ACC112 (cell line): Measurements from ENCODE around the gene RPTOR.

ENCODE experiments used
- H2AFZ ChIP-seq: fragments of 200-600 bp; sonication (generic); one replicate; pipeline ENCODE4 v1.6.0; 2017; ENCODE audit warnings: antibody characterized with exemption, low read length; ENCODE audit not compliant: unreplicated experiment
- H3K27ac ChIP-seq: fragments of 200-600 bp; sonication (generic); 2 replicates; pipeline ENCODE4 v1.5.1; 2014; ENCODE audit warnings: low read depth, mild to moderate bottlenecking, antibody characterized with exemption, low read length, moderate library complexity
- H3K27me3 ChIP-seq: fragments of 200-600 bp; sonication (generic); 2 replicates; pipeline ENCODE4 v1.6.1; 2014; ENCODE audit warnings: mild to moderate bottlenecking, antibody characterized with exemption, low read length, moderate library complexity, mixed read lengths; ENCODE audit not compliant: insufficient read depth
- H3K36me3 ChIP-seq: fragments of 200-600 bp; sonication (generic); 2 replicates; pipeline ENCODE4 v1.6.1; 2016; ENCODE audit warnings: mild to moderate bottlenecking, antibody characterized with exemption, low read length, moderate library complexity, mixed read lengths; ENCODE audit not compliant: insufficient read depth
- H3K4me1 ChIP-seq: fragments of 200-600 bp; sonication (generic); one replicate; pipeline ENCODE4 v1.6.1; 2016; ENCODE audit warnings: low read length, mixed read lengths; ENCODE audit not compliant: insufficient read depth, unreplicated experiment, control insufficient read depth
- H3K4me3 ChIP-seq: fragments of 200-600 bp; sonication (generic); 2 replicates; pipeline ENCODE4 v1.5.1; 2014; ENCODE audit warnings: mild to moderate bottlenecking, low read depth, low read length
- H3K79me2 ChIP-seq: fragments of 200-600 bp; sonication (generic); one replicate; pipeline ENCODE4 v1.6.0; 2016; ENCODE audit warnings: low read length; ENCODE audit not compliant: control insufficient read depth, unreplicated experiment, insufficient read depth

RPTOR gene

GRCh38 chr17:80774643-80775281 lies 230.1 kb downstream of the RPTOR start:
- H3K4me3 ChIP-seq = no peak overlapping the region
- H2AFZ ChIP-seq = no peak overlapping the region
- H3K79me2 ChIP-seq = no peaks in the 10 kb centered on the region
- 0 out of 2 replicates have a peak, but pooled peaks cover 3% of the 10 kb centered on the region for H3K36me3 ChIP-seq
- no peak overlapping the region for H3K27ac ChIP-seq
- no peaks in the 10 kb centered on the region for H3K27me3 ChIP-seq
- H3K4me1 ChIP-seq = peaks cover 4% of the 10 kb centered on the region

DNA sequence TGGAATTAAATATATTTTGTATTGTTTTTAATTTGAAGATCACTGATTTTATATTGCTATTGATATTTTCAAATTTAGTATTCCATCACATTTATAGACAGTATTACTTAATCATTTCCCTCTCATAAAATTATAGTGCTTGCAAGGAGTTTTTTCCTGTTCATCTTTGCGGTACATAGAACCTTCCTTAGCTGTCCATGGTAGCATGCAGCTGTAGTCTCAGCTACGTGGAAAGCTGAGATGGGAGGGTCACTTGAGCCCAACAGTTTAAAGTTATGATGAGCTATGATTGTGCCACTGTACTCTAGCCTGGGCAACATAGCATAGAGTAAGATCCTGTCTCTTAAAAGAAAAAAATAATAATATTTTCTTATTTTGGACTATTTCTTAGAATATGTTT lies 231.2 kb downstream of the RPTOR start:
- H2AFZ ChIP-seq = no peak overlapping the region
- peaks cover 15% of the 10 kb centered on the region for H3K4me1 ChIP-seq
- H3K36me3 ChIP-seq = 0 out of 2 replicates have a peak, but pooled peaks cover 3% of the 10 kb centered on the region

DNA sequence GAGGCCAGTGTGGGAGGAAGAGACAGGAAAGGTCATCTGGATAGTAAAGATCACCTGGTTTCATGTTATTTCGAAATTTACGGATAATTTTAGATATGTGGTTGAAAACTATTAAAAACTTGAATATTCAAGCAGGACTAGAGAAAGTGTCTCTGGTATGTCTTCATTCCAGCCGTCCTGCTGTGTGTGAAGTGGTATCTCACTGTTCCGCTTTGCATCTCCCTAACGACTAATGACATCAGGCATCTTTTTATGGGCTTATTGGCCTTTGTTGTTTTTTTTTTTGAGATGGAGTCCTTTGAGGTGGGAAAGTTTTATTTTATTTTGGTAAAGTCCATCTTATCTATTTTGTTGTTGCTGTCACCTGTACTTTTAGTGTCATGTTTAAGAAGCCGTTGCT lies 232.6 kb downstream of the RPTOR start:
- H3K27ac ChIP-seq = no peak overlapping the region

More for the DNA sequence above, 231.2 kb downstream of the RPTOR start:
- H3K4me3 ChIP-seq = no peak overlapping the region
- H3K79me2 ChIP-seq = no peaks in the 10 kb centered on the region
- no peaks in the 10 kb centered on the region for H3K27me3 ChIP-seq
- H3K27ac ChIP-seq = no peak overlapping the region

GRCh38 chr17:80778716-80779115 lies 234.1 kb downstream of the RPTOR start:
- Histone ChIP-seq H2AFZ (no peak overlapping the region), H3K27me3 (no peaks in the 10 kb centered on the region), H3K79me2 (peaks cover 4% of the 10 kb centered on the region), H3K27ac (no peak overlapping the region), H3K4me3 (no peak overlapping the region), H3K4me1 (peaks cover 27% of the 10 kb centered on the region), H3K36me3 (0 out of 2 replicates have a peak, but pooled peaks cover 3% of the 10 kb centered on the region)

More for the DNA sequence above, 232.6 kb downstream of the RPTOR start:
- no peak overlapping the region for H3K4me3 ChIP-seq
- peaks cover 19% of the 10 kb centered on the region for H3K4me1 ChIP-seq
- no peak overlapping the region for H2AFZ ChIP-seq
- peaks cover 4% of the 10 kb centered on the region for H3K79me2 ChIP-seq
- no peaks in the 10 kb centered on the region for H3K27me3 ChIP-seq
- 0 out of 2 replicates have a peak, but pooled peaks cover 3% of the 10 kb centered on the region for H3K36me3 ChIP-seq

DNA sequence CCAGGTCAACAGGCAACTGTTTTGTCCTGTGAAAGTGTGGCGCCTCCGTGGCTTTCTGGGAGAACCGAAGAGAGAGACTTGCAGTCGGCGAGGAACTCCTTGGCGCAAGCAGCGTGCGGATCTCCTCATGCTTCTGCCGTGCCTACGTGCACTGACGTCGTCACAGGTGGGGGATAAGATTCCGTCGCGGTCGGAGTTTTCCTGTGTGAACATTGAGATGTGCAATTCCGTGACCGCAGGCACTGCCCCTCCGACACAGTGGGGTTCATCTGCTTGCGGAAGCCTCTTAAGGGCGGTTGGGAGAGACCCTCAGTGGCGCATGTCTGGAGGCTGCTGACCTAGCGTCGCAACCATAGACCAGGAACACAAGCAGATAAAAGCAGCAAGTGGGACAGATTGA lies 234.7 kb downstream of the RPTOR start:
- Histone ChIP-seq H2AFZ (no peak overlapping the region), H3K36me3 (0 out of 2 replicates have a peak, but pooled peaks cover 3% of the 10 kb centered on the region), H3K27ac (peak overlapping the region; percentile 75; the same call in 1 of the 2 replicates), H3K4me1 (peaks cover 27% of the 10 kb centered on the region), H3K79me2 (peaks cover 4% of the 10 kb centered on the region), H3K27me3 (no peaks in the 10 kb centered on the region), H3K4me3 (no peak overlapping the region)

- H3K4me1 ChIP-seq = peaks cover 27% of the 10 kb centered on the region
- no peaks in the 10 kb centered on the region for H3K27me3 ChIP-seq
- H3K36me3 ChIP-seq = 0 out of 2 replicates have a peak, but pooled peaks cover 3% of the 10 kb centered on the region
- H3K4me3 ChIP-seq = peak overlapping the region; percentile 17; the same call in 1 of the 2 replicates
- no peak overlapping the region for H2AFZ ChIP-seq
- H3K27ac ChIP-seq = peak overlapping the region; percentile 75
- H3K79me2 ChIP-seq = peaks cover 4% of the 10 kb centered on the region
Measured at GRCh38 chr17:80779961-80780380, 235.3 kb downstream of the RPTOR start.

DNA sequence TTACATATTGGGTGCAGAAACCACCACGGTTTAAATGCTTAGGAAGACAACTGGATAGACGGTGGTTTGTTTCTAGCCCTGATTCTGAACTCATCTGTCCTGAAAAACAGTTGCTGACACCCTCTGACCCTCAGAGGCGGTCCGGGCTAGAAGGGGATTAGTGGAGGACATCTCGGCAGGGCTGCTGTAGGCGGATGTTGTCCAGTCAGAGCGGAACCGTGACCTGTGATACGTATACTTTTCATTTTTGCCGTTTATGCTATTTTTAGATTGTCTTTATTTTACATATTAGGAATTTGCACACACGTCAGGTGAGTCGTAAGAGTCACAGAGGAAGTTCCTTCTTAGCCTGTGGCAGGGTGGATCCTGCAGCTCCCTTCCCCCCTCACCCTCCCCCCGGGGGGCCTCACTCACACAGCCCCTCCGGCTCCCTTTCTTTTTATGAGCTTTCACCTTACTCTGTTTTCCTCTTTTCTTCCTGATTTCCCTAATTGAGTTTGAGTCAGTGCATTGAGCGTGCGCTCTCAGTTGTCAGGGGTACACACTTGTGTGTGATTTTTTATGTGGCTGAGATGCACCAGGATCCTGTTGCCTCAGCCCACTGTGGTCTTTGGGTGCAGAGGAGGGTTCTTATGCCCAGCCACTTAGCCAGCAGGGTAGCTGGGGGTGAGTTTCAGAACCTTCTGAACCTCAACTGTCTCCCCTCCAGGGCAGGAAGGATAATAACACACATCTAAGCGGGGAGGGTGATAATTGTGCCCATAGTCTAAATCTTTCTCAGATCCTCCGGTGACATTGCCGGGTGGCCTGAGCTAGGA lies 236.0 kb downstream of the RPTOR start:
- 0 out of 2 replicates have a peak, but pooled peaks cover 3% of the 10 kb centered on the region for H3K36me3 ChIP-seq
- no peaks in the 10 kb centered on the region for H3K27me3 ChIP-seq
- peak overlapping the region; percentile 17; the same call in 1 of the 2 replicates for H3K4me3 ChIP-seq
- peaks cover 4% of the 10 kb centered on the region for H3K79me2 ChIP-seq
- peaks cover 27% of the 10 kb centered on the region for H3K4me1 ChIP-seq
- peak overlapping the region; percentile 75 for H3K27ac ChIP-seq
- H2AFZ ChIP-seq = no peak overlapping the region

DNA sequence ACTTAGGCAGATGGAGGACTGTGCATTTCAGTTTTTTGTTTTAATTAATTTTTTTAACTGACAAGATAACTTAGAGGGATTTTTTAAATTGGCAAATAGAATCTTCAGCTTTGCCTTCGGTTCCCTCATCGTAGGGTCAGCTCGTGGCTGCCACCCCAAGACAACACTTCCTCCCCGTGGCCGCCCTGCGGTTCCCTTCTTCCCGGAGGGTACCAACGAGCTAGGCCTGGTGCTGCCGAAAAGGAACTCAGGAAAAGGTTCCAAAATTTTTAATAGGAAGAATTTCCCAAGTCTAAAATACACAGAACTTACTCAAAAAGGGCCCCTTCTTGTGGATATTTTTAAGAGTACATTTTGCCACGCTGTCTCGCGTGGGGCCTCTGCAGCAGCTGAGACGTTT lies 236.6 kb downstream of the RPTOR start:
- Histone ChIP-seq H3K27me3 (no peaks in the 10 kb centered on the region), H3K4me1 (peaks cover 27% of the 10 kb centered on the region), H3K79me2 (peaks cover 4% of the 10 kb centered on the region), H3K36me3 (0 out of 2 replicates have a peak, but pooled peaks cover 3% of the 10 kb centered on the region), H3K4me3 (no peak overlapping the region), H3K27ac (peak overlapping the region; percentile 75), H2AFZ (no peak overlapping the region)

GRCh38 chr17:80781807-80782277 lies 237.2 kb downstream of the RPTOR start:
- Histone ChIP-seq H3K4me3 (no peak overlapping the region), H2AFZ (no peak overlapping the region), H3K27me3 (no peaks in the 10 kb centered on the region), H3K79me2 (peaks cover 4% of the 10 kb centered on the region), H3K36me3 (0 out of 2 replicates have a peak, but pooled peaks cover 3% of the 10 kb centered on the region), H3K27ac (no peak overlapping the region), H3K4me1 (peaks cover 27% of the 10 kb centered on the region)

DNA sequence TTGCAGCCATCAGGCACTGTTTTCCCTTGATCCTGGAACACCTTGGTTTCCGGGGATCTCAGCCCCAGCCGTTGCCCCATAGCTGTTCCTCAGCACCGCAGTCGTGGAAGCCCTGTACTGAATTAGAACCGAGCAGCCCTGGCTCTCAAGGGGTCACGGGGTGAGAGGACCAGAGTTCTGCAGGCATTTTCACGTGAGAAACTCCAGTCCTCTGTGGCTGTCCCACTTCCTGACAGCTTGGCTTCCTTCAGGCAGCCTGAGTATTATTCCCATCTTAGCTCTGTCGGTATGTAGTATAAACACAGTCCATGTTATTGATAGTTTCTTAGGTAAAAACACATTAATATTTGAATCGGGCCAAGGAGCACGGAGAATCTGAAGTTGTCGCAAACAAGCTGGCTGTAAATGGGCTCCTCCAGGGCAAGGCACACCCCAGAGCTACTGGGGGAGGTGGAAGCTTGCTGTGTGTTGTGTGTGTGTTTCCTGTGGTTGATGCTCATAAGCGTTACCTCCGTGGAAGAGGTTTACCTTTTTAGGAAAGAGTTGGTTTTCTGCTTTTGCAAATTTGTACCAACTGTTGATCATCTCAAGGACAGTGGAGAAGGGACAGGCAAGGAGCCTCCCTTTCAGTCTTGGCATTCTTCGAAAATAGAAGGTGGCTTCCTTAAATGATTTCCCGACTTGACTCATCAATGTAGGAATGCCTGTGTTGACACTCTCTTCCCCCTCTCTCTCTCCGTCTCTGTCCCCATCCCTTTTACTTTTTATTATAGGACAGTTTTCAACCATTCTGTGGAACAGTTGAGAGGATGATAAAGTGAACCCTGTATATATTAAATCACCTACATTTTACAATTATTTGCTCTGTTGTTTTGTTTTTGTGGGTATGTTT lies 238.1 kb downstream of the RPTOR start:
- Histone ChIP-seq H3K27ac (no peak overlapping the region), H3K36me3 (peaks cover 7% of the 10 kb centered on the region; the same call in 1 of the 2 replicates), H2AFZ (no peak overlapping the region), H3K4me1 (peaks cover 27% of the 10 kb centered on the region), H3K4me3 (no peak overlapping the region), H3K79me2 (peaks cover 8% of the 10 kb centered on the region), H3K27me3 (no peaks in the 10 kb centered on the region)
